ENCODE data around the gene SMAD3. TPM values are rescaled to one million over a fixed set of nuclear protein-coding genes. Genes with fewer than 3 reads are reported as not detected.

SMAD3 gene
- total and polyA plus RNA-seq, 2 of the 8 experiments (the other 6 are each of a cell fraction or from before 2014, with no cell fraction given) = 10.1 to 12.4 TPM

- TF ChIP-seq SUZ12 (IDR thresholded peaks at IDR 0.05; ENCODE audit: low read length) = no peak
- no peak for TF ChIP-seq SRF (IDR thresholded peaks at IDR 0.05; ENCODE audit: low read depth, low read length)
- TF ChIP-seq RXRA (IDR thresholded peaks at IDR 0.05; ENCODE audit: insufficient read depth, low read depth, low read length) = no peak
- TF ChIP-seq GTF2F1 (IDR thresholded peaks at IDR 0.05; ENCODE audit: borderline replicate concordance, low read depth, low read length) = no peak
- no peak for TF ChIP-seq MAX (IDR thresholded peaks at IDR 0.05)
- TF ChIP-seq POLR2AphosphoS5 (IDR thresholded peaks at IDR 0.05; ENCODE audit: low read depth, low read length) = no peak
- TF ChIP-seq CHD1 (IDR thresholded peaks at IDR 0.05; ENCODE audit: low read depth, low read length) = no peak
Measured at GRCh38 chr15:67177752-67178151, 112.3 kb downstream of the SMAD3 start (continued).

All from H1 (cell line).